ENCODE results near the gene TBX18. TPM values are rescaled to one million over a fixed set of nuclear protein-coding genes. Genes with fewer than 3 reads are reported as not detected.

The TBX18 gene
- polyA plus RNA-seq: not detected in 2 replicates

GRCh38 chr6:84764332-84765049, at the start of gene TBX18:
Gene TBX18 (minus strand): TSS chr6:84764598. CDS start chr6:84764181, 417 bp downstream.

